ENCODE results near the gene TSPYL4. TPM values are rescaled to one million over a fixed set of nuclear protein-coding genes. Genes with fewer than 3 reads are reported as not detected.

The TSPYL4 gene
- total RNA-seq, 2 donors from 2014 or later = 6.1 to 13.2 TPM

GRCh38 chr6:116210750-116211425 lies 43.0 kb downstream of the TSPYL4 start:
- no peak overlapping the region for H3K27ac Mint-ChIP-seq
- no peak for DNase-seq (ENCODE audit: low spot score in 2 of 2)
- H3K36me3 Mint-ChIP-seq = no peaks in the 10 kb centered on the region
- H3K9me3 Mint-ChIP-seq = no peaks in the 10 kb centered on the region
- ATAC-seq = no peak

- H3K27ac Mint-ChIP-seq = no peak overlapping the region
- H3K36me3 Mint-ChIP-seq = no peaks in the 10 kb centered on the region
- H3K9me3 Mint-ChIP-seq = no peaks in the 10 kb centered on the region
- DNase-seq (ENCODE audit: low spot score in 2 of 2) = no peak
- no peak for ATAC-seq
These were observed 43.6 kb downstream of the TSPYL4 start for GRCh38 chr6:116210316-116210715.

- ATAC-seq (no peak), DNase-seq (ENCODE audit: low spot score in 2 of 2) (no peak)
- no peaks in the 10 kb centered on the region for H3K36me3 Mint-ChIP-seq
- H3K27ac Mint-ChIP-seq = no peak overlapping the region
- H3K9me3 Mint-ChIP-seq = no peaks in the 10 kb centered on the region
These were observed 45.7 kb downstream of the TSPYL4 start for GRCh38 chr6:116208056-116208785.

- ATAC-seq (no peak), DNase-seq (ENCODE audit: low spot score in 2 of 2) (no peak)
- Mint-ChIP-seq H3K36me3 (no peaks in the 10 kb centered on the region), H3K9me3 (no peaks in the 10 kb centered on the region), H3K27ac (no peak overlapping the region)
These were observed 47.5 kb downstream of the TSPYL4 start for GRCh38 chr6:116206231-116206903.

GRCh38 chr6:116205281-116205680 lies 48.6 kb downstream of the TSPYL4 start:
- no peak for DNase-seq (ENCODE audit: low spot score in 2 of 2)
- H3K27ac Mint-ChIP-seq = no peak overlapping the region
- no peaks in the 10 kb centered on the region for H3K9me3 Mint-ChIP-seq
- no peaks in the 10 kb centered on the region for H3K36me3 Mint-ChIP-seq
- no peak for ATAC-seq

- no peak for ATAC-seq
These were observed 52.3 kb downstream of the TSPYL4 start for GRCh38 chr6:116201538-116201937.

GRCh38 chr6:116200619-116201249 lies 53.1 kb downstream of the TSPYL4 start:
- Mint-ChIP-seq H3K27ac (no peak overlapping the region), H3K9me3 (no peaks in the 10 kb centered on the region), H3K36me3 (no peaks in the 10 kb centered on the region)
- ATAC-seq (no peak), DNase-seq (ENCODE audit: low spot score in 2 of 2) (no peak)

More at GRCh38 chr6:116201538-116201937, 52.3 kb downstream of the TSPYL4 start:
- no peaks in the 10 kb centered on the region for H3K36me3 Mint-ChIP-seq
- no peak for DNase-seq (ENCODE audit: low spot score in 2 of 2)
- no peak overlapping the region for H3K27ac Mint-ChIP-seq
- H3K9me3 Mint-ChIP-seq = no peaks in the 10 kb centered on the region

Other genes with a start within 250 kb of the TSPYL4 start
- gene FRK, start 193.2 kb downstream of the TSPYL4 start, total RNA-seq = under 1 TPM; 0.02 to 0.12 TPM
- gene NT5DC1, start 153.2 kb downstream of the TSPYL4 start, total RNA-seq = 10 to 100 TPM; 35.1 to 41.6 TPM
- gene COL10A1, start 127.9 kb downstream of the TSPYL4 start, total RNA-seq = not detected
- 10 to 100 TPM; 35.9 to 59.2 TPM for gene TSPYL1, start 25.9 kb upstream of the TSPYL4 start, total RNA-seq
- 1 to 10 TPM; 5.8 to 6.0 TPM for gene DSE, start 116.9 kb upstream of the TSPYL4 start, total RNA-seq
- 10 to 100 TPM in 1 of 2 donors, under 1 TPM in 1; 0.71 to 13.9 TPM for gene CALHM6, start 207.3 kb upstream of the TSPYL4 start, total RNA-seq